HG03060 (cell line): ENCODE results near the gene RANBP3L.

Source experiments
- ATAC-seq: cut with Tn5 transposase; IDR thresholded peaks from one replicate; pipeline ENCODE4 v1.9.1; 2021; ENCODE audit warnings: low read depth, moderate number of reproducible peaks; ENCODE audit not compliant: unreplicated experiment

The RANBP3L gene

DNA sequence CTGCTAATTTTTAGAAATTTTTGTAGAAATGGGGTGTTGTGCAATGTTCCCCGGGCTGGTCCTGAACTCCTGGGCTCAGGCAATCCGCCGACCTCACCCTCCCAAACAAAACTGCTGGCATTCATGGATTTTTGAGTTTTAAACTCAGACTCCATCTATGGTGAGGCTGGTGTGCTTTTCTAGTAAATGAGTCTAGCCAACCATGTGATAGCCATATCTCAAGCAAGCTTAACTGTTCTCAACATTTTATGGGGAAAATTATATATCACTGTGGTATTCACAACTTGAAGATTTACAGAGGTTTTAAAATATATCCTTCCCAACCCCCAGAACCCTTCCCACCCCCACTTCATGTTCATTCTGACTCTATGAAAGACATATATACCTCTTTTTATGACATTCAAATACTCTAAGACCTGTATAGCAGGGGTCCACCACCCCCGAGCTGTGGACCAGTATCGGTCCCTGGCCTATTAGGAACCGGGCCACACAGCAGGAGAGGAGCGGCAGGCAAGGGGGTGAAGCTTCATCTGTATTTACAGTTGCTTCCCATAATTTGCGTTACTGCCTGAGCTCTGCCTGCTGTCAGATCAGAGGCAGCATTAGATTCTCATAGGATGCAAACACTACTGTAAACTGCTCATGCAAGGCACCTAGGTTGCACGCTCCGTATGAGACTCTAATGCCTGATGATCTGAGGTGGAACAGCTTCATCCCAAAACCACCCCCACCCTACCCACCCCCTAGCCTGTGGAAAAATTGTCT is 55.5 kb downstream of the RANBP3L start:
- no peak for ATAC-seq

DNA sequence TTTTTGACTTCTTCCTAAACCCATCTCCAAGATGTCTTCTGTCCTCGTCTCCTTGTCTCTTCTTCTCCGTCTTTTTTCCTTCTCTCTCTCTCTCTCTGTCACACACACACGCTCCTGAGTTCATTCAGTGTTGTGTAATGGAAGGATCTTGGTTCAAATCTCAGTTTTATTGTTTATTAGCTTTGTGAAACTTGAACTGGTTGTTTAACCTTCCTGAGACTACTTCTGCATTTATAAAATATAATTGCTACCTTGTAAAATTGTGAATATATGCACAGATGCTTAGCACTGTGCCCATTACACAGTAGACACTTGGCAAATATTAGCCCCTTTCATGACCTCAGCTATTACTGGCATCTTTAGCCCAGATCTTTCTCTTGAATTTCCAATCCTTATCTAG is 57.6 kb downstream of the RANBP3L start:
- ATAC-seq: no peak

DNA sequence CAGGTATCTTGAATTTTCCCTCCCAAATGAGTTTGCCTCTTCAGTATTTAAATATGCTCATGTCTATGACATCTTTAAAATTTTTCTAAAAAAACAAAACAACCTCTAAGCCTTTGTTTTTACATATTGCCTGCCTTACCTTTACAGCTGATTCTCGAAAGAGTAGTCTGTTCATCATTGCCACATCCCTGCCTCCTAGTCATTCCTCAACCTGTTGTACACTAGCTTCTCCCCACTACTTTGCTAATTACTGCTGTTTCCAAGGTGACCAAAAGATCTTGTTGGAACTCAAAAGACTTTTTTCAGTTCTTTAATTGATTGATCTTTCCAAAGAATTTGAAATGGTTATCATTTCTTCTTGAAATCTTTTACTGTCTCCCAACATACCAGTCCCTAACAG is 58.0 kb downstream of the RANBP3L start:
- ATAC-seq: no peak

DNA sequence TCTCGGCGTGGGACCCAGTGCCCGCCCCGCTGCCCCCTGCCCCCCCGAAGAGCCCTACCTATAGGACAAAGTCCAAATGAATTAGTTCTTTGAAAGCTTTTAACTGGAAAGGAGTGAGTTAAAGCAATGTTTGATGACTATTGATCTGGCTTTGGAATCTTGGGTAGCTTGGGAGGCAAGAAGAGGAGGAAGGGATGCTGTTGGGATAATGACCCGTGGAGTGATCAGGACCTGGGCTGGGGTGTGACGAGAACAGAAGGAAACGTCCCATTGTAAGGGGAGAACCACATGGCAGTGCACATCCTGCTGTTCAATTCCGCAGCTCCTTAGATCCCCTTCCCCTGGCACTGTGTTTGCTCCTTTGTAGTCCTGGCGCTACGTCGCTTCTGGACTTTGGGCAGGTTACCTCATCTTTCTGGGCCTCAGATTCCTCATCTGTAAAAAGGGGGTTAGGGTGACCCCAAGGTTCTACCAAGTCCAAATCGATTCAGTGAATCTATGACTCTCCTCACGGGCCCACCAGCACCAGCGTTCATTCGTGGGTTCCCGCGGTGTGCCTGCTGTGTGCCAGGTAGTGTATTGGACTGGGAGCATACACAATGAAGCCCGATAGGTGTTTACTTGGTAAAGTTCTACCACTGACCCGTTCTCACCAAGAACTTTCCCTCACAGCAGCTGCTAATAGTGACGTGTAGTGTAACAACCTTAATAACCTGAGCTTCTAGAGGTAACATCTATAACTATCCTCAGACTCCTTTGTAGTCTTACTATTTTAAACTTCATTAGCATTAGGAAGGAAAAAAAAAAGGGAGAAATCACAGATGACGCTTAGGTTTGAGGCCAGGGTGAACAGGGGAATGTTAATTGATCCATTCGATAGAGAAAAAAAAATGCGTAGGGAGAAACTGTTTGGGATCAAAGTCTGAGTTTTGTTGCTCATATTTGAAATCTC is 58.9 kb downstream of the RANBP3L start:
- ATAC-seq: no peak

DNA sequence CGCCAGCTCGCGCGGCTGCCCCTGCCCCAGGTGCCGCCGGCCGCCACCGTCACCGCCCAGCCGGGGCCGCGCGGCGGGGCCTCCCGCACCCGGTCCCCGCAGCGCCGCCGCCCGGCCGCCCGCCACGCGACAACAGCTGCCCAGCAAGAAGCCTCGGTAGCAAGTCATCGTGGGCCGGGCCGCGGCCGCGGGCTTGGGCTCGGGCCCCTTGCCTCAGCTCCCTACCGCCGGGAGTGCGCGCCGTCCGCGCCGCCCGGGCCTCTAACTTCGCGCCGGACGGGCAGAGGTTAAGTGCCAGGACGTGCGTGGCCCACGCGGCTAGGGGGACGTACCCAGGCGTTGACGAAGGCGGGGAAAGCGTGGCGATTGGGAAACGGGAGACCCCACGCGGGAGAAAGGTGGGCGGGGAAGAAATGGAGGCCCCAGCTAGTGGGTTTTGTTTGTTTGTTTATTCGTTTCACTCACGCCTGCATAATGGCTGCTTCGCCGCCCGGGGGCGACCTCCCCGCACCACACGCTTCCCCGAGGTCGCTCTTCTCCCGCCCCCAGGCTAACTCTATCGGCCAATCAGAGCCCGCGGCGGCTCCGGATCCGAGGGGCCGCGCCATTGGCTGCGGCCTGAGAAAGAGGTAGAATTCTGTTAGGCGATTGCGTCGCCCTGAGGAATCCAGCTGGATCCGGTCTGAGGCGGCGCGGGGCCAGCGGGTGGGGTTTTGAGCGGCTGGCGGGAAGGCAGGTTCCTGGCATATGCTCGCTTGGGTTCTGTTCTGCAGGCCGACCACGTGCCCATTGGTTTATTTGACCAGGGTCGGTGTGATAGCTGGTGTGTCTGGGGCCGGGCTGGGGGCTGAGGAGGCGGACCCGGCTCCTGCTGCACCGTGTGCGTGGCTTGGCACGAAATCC is 59.8 kb downstream of the RANBP3L start, which contains the start of gene NADK2:
Gene NADK2 (minus strand): TSS at position 295 of the 903 bp plus-strand sequence. CDS start 127 bp downstream, at position 168.
- ATAC-seq: peak; percentile 86

DNA sequence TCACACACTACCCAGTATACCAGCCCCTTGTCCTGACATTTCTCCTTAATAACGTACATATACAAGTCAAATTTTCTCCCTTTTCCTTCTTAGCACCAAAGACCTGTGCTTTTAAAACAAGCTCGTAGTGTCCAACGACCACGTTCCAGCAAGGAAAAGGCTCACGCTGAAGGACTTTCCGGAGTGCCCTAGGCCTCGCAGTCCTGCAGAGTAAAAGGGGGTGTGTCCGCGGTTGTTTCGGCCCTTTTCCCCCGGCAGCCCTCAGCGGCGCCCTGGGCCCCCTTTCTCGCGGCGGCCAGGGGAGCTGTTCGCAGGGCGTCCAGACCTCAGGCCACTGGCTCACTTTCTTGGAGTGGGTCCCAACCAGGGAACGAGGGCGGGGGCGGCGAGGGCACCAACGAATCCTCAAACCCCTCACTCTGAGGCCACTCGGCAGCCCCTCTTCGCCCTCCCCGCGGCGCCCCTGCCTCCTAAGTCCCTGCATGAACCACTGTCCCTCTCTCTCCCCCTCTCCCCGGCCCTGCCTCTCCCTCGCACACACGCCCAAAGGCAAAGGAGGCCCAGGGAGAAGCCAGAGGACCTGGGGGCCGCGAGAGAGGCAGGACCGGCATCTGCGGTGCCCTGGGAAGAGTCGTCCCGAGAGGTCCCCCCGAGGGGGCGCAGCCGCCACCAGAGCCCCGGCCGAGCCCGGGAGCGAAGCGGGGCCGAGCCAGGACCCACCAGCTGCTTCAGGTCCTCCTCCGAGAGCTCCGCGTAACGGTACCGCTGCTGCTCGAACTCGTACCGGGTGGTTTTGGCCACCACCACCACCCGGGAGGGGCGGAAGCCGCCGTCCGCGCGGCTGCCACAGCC is 60.7 kb downstream of the RANBP3L start:
- peak; percentile 8 for ATAC-seq

DNA sequence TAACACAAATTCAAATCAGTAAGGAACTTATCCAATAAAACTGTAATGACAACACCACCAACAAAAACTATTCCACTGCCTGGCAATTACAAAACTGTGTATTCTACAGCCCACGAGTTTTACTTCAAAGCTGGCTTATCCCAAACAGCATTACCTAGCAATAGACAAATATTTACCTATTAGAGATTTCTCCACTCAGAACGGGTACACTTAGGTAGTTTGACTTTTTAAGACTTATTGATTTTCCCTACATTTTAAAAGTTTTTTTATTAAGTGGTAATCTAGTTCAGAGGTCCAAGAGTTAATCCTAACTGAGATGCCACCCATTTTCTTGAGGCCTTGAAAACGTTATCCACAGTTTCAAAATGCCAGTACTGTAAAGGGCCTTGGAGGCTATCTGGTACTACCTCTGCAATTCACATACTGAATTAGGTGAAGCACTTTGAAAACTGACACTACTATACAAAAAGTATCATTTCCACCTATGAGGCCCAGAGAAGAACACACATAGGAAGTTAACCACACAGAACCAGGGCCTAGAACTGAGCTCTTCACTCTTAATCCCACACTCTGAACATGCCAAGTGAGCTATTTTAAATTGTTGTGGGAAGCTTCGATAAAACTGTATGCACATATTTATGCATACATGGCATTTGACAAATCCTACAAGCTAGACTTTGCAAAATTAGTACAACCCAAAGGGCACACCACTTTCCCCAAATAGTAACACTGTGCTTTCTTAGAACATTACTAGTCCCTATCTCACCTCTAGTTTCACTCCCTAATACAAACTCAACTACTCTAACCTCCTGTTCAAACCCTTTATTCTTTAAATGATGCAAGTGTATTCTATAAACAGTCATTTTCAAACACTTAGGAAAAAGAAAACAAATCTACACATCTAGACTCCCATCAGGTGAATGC is 62.1 kb downstream of the RANBP3L start:
- ATAC-seq: no peak

DNA sequence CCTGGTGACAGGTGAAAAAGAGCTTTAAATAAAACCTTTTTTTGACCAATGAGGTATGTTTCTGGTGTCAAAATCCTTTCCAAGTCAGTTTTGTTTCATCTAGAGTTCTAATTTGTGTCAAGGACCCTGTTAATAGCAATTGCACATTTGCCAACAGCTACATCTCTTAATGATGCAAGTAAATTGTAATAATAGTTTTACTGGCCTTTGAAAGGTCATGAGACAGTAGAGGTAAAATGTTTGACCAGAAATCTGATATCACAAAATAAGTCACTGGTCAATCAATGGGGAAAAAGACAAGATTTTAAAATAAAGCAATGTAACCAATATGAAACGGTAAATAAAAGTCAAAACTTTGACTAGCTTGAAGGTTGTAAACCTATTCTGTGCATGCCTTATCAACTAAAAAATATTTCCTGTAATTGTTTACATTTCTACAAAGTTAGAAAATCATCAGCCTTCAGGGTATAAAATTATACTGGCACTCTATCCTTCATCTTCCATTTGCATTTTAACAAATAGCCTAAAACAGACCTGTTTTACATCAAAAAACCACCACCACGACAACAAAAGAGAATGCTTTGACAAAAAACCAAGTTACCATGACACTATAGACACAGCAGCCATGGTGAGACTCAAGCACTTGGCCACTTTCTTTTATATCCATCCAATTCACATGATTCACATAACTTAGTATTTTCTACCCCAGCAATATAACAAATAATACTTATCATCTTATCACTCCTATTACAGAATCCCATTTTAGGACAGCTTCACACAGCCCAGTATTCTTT is 63.0 kb downstream of the RANBP3L start:
- ATAC-seq: no peak

DNA sequence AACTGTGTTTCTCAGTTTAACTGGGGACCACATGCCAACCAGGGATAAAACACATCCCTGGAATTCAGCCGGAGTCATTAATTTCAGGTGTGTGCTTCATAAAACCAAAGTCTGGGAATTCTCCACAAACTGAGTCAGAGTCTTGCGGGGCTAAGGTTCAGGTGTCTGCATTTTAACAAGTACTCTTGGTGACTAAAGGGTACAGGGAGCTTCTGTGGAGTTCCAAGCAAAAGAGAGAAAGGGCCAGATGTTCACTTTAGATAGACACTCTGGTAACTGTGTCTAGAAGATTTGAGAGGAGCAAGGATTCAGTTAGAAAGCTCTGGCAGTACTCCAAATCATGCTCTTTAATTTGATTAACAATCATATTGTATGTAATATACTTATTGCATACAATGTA is 64.0 kb downstream of the RANBP3L start:
- no peak for ATAC-seq

DNA sequence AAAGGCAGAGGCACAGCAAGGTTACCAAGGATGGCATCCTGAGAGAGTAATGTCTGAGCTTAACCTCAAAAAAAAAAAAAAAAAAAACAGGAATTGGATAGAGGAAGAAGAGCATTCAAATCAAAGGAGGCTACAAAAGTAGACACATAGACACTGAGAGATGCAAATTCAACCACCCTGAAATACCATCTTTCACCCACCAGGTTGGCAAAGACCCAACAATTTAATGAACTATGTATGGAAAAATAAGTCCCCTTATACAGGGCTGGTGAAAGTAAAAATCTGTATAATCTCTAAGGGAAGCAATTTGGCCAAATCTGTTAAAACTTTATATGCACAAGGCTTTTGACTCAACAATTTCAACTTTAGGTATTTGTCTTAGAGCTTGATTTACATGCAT is 64.9 kb downstream of the RANBP3L start:
- ATAC-seq: no peak

DNA sequence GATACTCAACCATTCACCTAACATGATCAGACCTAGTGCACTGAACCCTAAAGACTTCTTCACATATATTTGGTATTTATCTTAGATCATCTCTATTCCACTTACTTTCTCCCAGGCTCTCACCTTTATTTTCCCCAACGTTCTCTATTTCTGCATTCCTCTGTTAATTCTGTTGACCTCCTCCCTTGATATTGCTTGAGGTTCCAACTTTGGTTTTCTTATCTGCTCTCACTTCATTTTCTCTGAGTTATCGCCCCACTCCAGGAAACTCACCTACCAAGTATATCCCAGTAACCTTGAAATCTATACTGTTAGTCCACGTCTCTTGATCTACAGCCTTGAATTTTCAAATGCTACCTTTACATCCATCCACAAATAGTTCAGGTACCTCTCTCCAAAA is 69.2 kb downstream of the RANBP3L start:
- no peak for ATAC-seq

DNA sequence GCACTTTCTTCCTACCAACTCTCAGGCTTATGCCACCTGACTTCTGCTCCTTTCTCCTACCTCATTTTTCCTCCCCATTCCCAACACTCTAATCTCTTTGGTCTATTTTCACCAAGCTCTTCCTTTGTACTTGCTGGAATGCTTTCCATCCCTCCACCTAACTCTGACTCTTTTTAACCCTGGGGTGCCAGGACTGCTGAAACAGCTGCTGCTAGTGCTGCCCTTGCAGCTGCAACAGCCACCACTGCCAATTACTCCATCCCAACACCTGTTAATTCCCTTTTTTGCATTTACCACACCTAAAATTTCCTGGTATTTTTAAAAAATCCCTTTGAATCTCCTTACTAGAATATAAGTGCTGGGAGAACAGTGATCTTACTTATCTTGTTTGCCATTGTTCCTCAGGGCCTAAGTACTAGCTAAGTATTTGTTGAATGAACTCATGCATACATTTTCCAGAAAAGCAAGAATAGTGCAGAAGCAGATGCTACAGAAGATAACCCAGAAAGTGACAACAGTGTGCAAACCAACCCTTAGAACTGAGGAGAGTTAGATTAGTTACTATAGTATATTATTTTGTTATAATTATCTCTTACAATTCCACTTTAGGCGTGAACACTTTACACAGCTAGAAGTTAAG is 71.4 kb downstream of the RANBP3L start:
- no peak for ATAC-seq

DNA sequence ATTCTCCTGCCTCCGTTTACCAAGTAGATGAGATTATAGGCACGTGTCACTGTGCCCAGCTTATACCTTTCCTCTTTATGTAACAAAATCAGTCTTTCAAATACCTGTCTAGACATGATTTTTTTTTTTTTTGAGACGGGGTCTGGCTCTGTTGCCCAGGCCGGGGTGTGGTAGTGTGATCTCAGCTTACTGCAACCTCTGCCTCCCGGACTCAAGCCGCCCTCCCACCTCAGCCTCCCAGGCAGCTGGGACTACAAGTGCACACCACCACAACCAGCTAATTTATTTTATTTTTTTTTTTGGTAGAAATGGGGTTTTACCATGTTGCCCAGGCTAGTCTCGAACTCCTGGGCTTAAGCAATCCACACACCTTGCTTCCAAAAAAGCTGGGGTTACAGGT is 73.2 kb downstream of the RANBP3L start:
- ATAC-seq: no peak

DNA sequence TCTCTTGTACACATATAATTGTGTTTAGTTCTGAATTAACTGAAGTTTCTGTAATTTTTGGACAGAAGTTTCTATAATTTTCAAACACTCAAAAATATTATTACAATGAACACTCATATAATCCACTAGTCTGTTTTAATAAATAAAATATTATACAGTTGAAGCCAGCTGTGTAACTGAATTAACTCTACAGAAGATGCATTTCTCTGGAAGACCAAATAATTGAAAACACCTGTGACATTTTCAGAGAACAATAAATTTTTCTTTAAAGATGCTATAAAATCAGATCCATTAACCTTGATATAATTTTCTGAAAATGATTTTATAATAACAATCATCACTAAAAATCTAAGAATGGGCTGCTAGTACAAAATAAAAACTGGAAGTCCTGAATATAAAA is 74.7 kb downstream of the RANBP3L start:
- no peak for ATAC-seq

DNA sequence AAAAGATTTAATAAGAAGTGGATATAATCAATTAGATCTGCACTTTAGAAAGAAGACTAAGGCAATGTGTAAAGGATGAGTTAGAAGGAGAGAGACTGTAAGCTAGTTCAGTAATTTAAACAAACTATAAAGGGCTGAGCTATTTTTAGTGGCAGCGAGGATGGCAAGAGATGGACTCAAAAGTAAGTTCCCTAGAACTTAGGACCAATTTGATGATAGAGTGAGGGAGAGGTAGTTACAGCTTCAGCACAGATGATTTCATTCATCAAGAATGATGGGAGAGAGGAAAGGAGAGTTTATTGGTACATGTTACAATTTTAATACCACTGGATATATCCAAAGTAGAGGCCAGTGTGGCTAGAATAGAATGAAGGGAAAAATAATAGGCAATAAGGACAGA is 79.1 kb downstream of the RANBP3L start:
- ATAC-seq: no peak

DNA sequence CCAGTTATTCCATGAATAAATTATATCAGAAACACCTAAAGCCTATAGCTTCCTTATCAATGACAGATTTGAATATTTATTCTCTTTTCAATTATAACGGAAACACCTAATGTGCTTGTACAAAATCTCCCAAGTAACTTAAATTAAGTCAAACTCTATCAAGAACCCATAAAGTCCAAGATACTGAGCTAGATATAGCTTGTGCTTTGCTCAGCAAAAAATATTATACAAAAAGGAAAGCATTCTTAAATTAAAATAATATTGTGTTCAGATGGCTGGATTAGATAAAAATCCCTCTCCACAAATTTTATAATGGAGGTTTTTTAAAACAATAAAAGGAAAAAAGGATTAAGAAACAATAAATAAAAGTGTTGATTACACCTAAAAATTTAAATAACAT is 83.7 kb downstream of the RANBP3L start:
- no peak for ATAC-seq

DNA sequence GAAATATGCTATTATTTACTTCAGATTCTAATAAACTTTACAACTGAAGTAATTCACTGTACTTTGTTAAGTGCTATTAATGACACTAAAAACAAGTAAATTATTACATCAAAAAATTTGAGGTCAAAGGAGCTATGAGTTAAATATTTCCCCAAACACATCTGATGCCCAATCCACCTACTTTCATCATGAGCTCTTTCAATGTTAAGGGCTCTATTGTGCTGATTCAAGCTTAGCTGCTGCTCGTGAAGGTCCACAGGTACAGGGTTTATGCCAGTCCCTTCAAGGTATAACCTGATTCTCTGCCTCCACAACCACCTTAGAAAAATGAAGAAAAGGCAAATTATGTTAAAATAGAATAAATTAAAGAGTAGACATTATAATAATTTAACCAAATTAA is 84.1 kb downstream of the RANBP3L start:
- ATAC-seq: no peak
